ENCODE measurements around the gene EXOC7.
A peak's percentile ranks its signal among the peaks of the same experiment; 100 is the strongest.
"Not testable (repeated sequence)": the region's sequence is repeated elsewhere in the genome, so short reads cannot be mapped to it uniquely, and the experiment has no call there.

Gene EXOC7

GRCh38 chr17:76072148-76072858 is 31.3 kb downstream of the EXOC7 start, which contains the start of gene SRP68:
Gene SRP68 (minus strand): TSS chr17:76072517. CDS start chr17:76072491, 26 bp downstream.
- DNase-seq = peak; percentile 90

DNA sequence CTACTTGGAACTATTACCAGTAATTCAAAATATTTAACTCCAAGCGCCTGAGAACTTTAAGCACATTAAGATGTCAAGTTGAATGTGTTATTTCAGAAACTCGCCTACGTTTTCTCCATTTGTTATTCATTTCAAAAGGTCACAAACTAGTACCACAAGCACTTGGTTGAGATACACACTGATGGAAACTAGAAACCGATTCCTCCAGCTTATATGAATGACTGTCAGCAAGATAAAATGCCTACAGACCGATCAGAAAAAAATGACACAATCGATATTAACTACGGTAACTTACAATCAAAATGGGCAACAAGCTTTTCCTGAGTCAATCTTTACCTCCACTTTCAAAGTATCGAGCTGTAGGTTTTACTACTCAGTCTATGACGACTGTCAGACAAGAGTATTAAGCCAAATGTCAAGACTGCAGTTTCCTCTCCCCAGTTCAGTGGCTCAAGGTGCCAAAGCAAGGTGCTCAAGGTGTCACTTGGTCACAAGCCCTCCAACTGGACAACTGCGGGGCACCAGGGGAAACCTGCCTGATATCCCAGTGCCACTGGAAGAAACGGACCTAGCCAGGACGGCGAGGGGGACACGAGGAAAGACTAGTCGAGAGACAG is 31.9 kb downstream of the EXOC7 start:
- DNase-seq = no peak

- DNase-seq = no peak
These were observed 37.8 kb downstream of the EXOC7 start for GRCh38 chr17:76065775-76066174.

DNA sequence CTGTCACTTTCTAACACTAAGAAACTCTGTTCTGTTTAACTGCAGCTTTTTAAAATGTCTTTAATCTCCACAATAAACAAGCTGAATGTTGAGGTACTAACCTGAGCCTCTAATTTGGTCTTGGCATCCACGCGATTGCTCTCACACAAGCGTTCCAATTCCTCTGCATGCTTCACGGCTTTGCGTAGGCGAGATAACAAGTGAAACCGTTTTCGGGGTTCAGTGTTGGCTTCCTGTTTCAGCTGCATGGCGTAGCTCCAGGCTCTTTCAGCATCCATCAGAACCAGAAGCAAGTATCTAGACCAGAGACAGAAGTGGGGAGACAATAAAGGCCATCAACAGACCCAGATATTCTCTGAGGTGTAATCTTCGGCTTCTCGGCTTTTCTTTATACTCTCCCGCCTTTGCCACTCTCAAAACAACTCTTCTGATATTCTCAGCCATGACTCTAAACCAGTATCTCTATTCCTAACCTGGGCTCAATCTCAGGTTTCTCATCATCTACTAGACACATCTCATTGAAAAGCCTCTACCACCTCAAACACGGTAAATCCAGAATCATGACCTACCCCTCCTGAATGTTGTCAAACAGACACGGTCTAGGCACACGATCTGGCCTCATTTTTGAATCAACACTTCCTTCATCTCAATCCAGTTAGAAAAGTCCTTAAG is 39.6 kb downstream of the EXOC7 start:
- no peak for DNase-seq

- DNase-seq = not testable (repeated sequence)
These were observed 45.3 kb downstream of the EXOC7 start for GRCh38 chr17:76058264-76058663.

- DNase-seq = no peak
These were observed 46.7 kb downstream of the EXOC7 start for GRCh38 chr17:76056882-76057281.

GRCh38 chr17:76054112-76054476 is 49.5 kb downstream of the EXOC7 start:
- no peak for DNase-seq

- DNase-seq = no peak
These were observed 50.1 kb downstream of the EXOC7 start for GRCh38 chr17:76053246-76054111.

DNA sequence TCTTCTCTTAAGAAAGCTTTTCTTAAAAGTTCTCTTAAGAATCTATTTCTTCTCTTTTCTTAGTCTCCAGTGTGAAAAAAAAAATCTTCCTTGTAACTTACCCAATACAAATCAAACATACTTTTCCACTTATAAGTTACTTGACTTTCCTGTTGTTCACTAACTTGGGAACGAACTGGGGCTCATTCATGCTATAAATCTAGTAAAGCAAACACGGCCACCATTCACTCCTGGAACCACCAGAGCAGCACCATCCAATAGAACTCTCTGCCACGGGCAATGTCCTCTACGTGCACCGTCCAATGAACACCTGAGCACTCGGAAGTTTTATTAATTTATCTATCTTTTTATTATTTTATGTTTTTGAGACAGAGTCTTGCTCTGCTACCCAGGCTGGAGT is 52.0 kb downstream of the EXOC7 start:
- DNase-seq = no peak

DNA sequence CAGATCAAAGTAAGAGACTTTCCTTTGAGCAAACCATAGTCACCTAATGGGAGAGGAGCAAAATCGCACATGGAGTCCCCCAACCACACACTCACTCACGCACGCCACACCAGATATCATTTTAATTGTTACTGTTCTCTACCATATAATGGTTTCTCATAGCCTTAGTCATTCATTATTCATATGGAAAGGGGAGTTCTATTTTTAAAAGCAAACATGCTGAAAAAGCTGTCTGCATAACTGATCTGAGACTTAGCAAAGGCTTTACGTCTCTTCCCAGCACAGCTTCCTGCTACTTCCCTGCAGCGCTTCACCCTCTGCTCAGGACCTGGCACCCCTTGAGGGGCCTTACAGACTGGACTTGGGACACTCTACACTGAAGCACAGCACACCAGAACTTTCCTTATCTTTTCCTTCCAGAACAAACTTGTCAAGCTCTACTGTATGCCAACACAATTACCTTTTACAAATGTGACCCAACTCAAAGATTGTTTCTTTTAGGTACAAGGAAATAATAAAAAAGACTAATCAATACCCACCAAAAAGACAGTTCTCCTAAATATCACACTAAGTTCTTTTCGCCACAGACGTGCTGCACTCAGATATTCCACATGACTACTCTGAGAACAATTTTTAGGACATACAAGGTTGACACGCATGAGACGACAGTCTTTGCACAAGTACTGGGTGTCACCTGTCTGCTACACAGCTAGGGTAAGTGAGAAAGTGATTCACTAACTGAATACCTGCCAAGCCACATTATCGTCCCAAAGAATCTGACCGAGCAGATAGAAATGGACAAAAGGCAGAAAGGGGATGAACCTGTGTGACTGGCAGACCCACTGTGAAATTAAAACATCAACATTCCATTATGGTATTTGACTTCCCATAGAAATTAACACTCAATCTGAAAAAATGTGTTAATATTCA is 52.8 kb downstream of the EXOC7 start:
- DNase-seq = no peak

GRCh38 chr17:76049836-76050537 is 53.6 kb downstream of the EXOC7 start:
- DNase-seq = no peak

DNA sequence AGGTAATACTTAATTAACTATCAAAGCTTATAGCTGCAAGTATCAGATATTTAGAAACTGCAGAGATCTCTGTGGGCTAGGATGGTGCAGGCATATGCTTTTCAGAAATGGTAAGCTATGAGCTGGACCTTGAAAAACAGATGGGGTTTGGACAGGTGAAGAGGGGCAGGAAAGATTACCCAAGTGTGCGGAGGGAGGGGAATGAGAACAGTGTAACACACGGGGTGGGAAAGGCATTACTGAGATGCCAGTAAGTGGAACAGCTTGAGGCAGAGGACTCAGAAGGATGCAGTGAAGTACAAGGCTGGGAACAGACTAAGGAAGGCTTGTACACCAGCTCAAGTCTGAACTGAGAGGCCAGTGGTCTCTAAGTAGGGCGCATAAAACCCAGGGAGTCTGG is 54.3 kb downstream of the EXOC7 start:
- no peak for DNase-seq

- no peak for DNase-seq
These were observed 54.9 kb downstream of the EXOC7 start for GRCh38 chr17:76048711-76049110.

DNA sequence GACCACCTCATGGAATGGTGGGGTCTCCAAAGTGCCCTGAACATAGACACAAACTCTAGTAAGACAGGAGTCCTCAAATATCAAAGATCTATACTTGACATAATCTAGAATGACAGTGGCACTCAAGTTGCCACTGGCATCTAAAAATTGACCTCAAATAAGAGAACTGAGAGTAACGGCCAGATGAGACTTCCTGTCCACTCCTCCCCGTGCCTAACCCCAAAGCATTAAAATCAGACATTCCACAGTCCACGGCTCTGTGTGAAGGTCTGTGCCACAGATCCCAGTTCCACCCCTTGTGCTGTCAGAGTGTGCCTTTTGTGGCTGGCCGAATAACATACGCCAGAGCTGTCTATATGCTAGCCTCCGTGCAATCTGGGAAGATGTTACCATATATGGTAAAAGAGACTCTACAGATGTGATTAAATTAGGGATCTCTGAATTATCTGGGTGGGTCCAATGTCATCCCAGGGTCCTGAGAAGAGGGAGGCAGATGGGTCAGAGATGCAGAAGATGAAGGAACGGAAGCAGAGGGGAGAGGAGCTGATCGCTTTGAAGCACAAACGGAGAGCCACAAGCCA is 55.5 kb downstream of the EXOC7 start:
- no peak for DNase-seq

DNA sequence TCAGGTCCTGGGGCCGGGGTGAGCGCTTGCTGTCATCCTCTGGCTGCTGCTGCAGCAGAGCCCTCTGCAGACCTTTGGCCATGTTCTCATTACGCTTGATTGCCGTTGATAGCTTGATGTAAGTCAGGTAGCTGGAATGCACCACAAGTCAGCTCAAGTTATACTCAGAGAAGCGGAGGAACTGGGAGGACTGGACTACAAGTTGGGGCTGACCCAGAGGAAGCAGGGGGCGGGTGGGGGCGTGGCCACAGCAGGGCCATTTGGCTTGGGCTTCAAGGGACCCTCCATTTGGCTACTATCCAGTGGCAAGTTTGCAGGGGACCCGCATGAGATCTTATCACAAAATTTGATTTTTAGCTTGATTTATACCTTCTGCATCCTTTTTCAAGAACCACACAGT is 57.5 kb downstream of the EXOC7 start:
- DNase-seq = no peak

DNA sequence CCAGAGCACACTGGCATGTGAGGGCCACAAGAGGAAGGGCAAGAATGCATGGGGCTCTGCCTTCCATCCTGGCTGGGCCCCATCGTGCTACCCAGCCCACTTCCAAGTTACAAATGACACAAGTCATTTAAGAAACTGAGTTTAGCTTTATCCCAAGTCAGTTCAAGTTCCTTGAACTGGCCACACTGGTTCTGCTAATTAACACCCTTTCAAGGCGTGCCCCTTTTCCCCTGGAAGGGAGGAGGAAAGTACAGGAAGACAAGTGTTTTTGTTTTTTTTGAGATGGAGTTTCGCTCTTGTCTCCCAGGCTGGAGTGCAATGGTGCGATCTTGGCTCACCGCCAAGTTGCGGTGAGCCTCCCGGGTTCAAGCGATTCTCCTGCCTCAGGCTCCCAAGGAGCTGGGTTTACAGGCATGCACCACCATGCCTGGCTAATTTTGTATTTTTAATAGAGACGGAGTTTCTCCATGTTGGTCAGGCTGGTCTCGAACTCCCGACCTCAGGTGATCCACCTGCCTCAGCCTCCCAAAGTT is 59.0 kb downstream of the EXOC7 start:
- not testable (repeated sequence) for DNase-seq

GRCh38 chr17:76042868-76043267 is 60.7 kb downstream of the EXOC7 start:
- not testable (repeated sequence) for DNase-seq

DNA sequence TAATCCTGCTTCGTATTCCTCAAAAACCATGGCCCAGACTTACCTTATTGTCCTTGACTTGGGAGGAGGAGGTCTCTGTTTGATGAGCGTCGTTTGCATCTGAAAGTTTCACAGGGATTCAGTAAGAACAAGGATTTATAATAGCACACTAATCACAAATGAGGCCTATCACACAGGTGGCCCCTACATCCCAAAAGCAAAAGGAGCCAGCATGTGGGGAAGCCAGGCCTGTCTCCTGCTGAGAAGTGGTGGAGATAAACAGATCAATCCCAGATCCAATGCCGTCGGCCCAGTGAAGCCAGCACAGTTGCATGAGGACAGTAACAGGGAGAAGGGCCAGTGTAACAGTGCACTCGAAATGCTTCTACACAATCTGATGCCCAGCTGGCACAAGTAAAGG is 63.2 kb downstream of the EXOC7 start:
- DNase-seq = no peak

- no peak for DNase-seq
These were observed 64.5 kb downstream of the EXOC7 start for GRCh38 chr17:76039121-76039520.

DNA sequence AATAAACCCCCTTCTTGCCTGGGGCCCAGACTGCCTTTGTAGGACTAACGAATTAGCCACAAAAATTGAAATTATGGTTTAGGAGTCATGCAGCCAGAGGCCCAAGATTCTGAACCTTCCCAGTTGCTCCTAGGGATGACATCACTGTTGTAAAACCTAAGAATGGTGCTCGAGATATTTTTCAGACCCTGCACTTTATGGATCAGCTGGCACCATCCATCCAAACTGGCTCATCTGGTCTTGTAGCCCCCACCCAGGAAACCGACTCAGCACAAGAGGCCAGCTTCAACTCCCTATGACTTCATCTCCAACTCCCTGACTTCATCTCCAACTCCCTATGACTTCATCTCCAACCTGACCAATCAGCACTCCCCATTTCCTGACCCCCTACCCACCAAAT is 65.5 kb downstream of the EXOC7 start:
- DNase-seq = no peak
